SK-N-MC (cell line): ENCODE measurements around the gene KRT36.

Experiments used
- EZH2 ChIP-seq: fragments of 200-600 bp; sonication (generic); IDR thresholded peaks from one replicate; pipeline ENCODE4 v1.6.1; 2017; ENCODE audit warnings: antibody characterized with exemption
- POLR2AphosphoS5 ChIP-seq: IDR thresholded peaks from 2 replicates; pipeline ENCODE4 v1.6.1; 2012; ENCODE audit warnings: mild to moderate bottlenecking, low read depth, low read length, borderline replicate concordance

GRCh38 chr17:41439375-41439774 lies 50.3 kb downstream of the KRT36 start:
- no peak for TF ChIP-seq EZH2
- no peak for TF ChIP-seq POLR2AphosphoS5
